NCI-H226 (cell line): ENCODE measurements around the gene ZNF516.

Source experiments
- DNase-seq: peaks from one replicate; pipeline ENCODE4 v3.0.0-alpha.2; 2015

The ZNF516 gene

DNA sequence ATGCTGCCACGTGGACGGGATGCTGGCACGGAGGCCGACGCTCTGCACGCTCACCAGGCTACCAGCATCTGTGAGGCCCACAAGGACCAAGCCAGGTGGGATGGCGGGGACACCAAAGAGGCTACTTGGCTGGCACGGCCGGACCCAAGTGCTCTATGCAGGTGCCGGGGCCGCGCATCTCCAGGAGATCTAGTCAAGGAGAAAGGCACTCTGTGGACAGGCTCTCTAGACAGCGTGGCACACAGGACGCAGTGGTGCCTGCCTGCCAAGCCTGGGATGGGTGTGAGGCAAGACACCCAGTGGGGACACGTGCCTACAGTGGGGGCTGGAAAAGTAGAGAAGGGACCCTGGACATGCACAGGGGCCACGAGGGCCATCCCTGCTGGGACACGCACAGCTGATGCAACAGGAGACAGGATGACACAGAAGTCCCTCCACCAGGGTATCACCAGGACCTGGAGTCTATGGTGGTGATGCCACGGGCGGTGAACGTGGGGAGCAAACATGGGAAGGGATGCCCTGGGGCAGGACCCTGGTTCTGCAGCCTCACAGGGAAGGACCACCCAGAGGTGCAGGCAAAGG, 28.5 kb downstream of the ZNF516 start:
- DNase-seq, result no peak

DNA sequence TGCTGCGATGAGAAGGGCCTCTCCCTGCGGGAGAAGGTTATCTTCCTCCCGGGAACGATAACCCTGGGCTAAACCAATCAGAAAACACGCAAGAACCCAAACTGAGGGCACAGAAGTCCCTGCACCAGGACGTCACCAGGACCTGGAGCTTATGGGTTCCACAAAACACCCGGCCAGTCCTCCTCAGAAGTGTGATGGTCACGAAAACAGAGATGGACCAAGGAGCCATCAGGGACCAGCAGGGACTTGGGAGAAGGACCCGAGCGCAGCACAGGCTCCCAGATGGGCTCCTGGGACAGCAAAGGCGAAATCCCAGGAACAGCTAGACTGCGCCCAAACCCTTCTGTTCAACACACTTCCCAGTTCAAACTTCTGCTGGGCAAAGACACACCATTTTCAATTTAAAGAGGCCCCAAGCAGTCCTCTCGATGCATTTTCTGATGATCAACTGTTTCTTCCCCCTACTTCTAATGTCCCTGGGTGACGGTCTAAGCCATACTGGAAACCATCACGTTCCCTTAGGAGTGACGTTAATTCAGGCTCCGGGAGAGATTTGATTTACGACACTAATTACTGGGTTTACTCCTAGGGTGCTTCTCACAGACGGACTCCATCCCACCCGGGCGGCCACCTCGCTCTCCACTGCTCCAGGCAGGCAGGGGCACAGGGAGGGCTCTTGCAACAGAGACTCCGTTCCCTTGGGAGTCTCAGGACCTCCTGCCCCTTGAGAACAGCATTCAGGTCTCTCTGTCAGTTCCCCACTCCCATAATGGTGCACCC, 29.2 kb downstream of the ZNF516 start:
- no peak for DNase-seq

DNA sequence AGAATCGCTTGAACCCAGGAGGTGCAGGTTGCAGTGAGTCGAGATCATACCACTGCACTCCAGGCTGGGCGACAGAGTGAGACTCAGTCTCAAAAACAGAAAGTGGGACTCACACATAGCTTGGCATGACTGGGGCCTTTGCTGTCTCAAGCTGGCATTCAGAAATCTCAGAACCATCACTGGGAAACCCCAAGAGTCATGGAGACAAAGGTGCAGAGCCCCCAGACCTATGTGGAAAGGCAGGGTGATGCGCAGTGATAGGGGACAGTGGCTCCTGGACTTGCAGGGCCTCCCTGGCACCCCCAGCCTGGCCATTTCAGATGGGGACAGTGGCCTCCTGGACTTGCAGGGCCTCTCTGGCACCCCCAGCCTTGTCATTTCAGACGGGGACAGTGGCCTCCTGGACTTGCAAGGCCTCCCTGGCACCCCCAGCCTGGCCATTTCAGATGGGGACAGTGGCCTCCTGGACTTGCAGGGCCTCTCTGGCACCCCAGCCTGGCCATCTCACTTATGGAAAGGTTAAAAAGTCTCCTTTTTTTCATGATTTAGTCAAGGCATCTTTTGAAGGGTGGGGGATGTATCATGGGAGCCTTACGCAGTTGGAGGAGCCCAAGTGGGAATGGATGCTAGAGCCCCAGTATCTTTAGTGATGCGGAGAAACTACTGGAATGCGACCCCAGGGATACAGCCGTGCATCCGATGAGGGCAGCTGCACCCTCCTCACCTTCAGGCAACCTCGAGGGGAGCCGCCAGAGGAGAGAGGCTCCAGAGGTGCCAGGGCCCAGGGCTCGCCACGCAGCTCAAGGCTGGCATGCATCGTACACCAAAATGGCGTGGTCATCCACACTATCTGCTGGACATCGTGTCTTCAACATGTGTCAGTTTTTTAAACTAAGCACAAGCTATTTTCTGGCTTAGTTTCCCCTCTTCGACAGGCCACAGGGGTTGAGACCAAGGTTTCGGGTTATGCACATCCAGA, 30.5 kb downstream of the ZNF516 start:
- DNase-seq, result no peak

DNA sequence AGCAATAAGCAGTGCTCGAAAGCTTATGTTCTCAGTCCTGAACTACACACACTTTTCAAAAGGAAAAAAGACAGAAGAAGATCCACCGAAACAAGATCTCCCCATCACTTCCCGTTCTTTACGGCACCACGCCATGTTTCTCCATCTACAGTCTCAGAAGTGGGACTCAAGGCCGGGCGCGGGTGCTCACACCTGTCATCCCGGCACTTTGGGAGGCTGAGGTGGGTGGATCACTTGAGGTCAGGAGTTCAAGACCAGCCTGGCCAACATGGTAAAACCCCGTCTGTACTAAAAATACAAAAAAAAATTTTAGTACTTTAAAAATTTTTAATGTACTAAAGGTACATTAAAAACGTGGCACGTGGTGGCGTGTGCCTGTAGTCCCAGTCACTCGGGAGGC, 31.2 kb downstream of the ZNF516 start:
- no peak for DNase-seq

DNA sequence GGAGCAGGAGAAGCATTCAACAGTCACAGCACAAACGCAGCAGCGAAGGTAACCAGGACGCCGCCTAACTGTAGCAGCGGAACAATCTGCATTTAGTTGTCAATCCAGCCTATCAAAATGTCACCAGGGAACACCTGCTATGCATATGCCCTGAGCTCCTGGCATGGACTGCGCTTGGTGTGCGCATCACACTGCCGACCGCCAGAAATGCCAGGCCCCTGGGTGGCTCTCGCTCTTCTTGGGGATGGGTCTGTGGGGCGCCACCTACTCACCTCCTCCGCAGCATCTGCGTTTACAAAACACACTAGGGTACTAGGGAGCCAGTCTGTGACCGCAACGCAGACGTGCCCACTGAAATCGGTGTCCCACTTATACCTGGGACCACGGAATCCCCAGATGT, 31.7 kb downstream of the ZNF516 start:
- no peak for DNase-seq

DNA sequence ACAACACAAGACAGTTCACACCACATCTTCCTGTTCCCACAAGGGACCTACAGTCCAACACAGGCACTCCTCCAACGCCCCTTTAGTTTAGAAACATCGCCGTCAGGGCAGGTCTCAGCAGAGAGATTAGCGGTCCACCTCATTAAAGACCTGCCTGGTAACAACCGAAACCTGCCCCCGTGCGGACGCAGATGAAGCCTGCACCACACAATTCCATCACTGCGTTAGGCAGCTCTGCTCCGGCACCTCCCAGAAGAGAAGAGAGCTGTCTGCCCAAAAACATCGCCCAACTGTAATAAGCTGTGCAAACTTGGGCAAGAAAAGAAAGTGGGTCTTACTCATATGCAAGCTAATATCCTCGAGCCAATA, 32.7 kb downstream of the ZNF516 start:
- DNase-seq, result no peak

DNA sequence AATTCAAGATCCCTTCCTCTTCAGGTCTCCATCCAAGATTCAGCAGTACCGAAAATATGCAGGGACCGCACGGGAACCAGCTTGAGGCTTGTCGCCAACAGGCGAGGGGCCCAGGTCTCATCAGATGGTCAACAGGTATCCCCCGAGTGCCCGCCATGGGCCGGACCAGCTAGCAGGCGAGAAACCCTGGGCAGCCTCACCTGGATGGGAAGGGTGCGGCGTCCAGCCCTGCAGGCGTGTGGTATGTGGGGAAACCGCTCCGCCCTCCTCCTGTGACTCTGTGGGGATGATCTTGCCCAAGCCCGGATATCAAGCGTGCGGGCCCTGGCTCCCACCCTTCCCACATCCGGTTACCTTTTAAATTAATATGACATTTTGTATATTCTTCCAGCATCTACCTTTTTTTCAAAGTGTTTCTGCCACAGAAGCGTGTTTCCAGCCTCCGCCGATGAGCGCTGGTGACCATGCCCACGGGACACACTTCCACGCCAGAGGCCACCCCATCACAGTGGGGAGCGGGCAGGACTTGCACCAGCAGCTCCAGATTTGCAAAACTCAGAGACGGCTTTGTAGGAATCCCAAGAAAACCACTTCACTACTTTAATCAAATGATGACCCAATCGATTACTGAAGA, 33.2 kb downstream of the ZNF516 start:
- no peak for DNase-seq

DNA sequence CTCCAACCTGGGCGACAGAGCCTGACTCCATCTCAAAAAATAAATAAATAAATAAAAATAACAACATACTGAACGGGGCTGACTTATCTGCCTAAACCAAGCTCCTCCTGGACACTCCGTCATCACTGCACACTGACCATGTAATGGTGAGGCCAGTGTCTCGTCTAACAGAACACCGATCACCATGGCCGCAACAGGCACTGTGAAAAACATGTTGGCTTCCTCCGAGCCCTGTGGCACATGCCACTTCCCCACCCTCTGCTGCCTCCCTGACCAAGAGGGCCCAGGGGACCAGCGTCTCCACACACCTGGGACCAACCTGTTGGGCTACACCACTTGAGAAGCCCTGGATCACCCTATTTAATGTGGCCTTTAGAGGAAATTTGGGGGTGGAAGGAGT, 33.9 kb downstream of the ZNF516 start:
- DNase-seq, result no peak

DNA sequence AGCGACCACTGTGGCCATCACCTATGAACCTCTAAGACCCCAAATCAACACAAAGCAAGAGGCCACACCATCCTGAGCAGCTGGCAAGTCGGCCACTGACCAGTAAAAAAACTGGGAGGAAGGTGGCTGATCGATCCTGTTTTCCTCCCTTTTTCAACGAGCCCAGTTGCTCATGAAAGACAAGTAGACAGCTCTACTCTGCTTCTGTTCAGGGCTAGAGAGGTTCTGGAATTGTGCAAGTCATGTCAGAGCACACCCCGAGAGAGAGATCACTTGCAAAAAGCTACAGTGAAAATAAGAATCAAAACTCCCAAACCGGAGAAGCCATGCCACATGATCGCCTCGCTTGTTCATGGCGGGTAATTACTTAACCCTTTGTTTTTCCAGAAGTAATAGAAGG, 34.6 kb downstream of the ZNF516 start:
- DNase-seq, result no peak

DNA sequence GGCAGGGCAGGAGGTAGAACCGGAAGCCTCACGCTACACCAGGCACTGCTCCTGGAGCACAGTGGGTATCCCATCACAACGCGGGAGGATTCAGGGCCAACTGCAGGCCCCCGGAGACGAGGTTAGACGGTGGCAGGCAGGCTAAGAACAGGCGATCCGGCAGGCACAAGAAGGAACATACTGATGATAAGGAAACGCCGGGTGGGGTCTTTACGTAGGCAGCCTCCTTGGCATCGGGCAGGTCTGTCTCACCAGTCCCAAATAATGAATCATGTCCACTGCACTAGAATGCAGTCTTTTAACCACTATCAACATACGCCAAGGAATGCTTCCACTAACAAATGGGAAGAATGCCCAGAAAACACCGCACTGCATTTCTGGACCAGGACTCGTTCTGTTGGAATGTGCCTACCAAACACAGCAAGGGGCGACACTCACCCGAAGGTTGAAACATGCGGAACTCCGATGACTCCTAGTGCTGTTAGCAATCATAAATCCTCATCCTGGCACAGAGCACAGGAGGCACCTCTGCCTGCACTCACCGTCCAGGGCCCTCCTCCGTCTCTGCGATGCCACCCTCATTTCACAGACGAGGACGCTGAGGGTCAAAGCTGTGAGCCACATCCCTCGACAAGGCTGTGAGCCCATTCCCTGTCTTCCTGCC, 35.2 kb downstream of the ZNF516 start:
- DNase-seq, result peak; percentile 96

DNA sequence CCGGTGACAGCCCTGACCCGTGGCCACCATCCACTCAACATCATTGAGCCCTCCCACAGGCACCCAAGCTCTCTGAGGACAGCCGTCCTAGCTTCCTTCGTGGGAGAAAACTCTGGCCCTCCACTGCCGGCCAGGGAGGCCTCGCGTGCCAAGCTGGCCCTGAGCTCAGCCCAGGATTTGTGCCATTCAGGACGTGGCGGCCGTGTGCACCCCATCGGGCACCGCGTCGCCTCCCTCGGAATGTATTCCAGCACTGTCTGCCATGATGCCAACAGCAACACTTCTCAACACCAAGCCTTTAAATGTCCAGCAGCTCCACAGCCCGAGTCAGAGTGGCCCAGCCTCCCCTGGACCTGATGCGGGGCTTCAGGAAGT, 35.7 kb downstream of the ZNF516 start:
- no peak for DNase-seq

DNA sequence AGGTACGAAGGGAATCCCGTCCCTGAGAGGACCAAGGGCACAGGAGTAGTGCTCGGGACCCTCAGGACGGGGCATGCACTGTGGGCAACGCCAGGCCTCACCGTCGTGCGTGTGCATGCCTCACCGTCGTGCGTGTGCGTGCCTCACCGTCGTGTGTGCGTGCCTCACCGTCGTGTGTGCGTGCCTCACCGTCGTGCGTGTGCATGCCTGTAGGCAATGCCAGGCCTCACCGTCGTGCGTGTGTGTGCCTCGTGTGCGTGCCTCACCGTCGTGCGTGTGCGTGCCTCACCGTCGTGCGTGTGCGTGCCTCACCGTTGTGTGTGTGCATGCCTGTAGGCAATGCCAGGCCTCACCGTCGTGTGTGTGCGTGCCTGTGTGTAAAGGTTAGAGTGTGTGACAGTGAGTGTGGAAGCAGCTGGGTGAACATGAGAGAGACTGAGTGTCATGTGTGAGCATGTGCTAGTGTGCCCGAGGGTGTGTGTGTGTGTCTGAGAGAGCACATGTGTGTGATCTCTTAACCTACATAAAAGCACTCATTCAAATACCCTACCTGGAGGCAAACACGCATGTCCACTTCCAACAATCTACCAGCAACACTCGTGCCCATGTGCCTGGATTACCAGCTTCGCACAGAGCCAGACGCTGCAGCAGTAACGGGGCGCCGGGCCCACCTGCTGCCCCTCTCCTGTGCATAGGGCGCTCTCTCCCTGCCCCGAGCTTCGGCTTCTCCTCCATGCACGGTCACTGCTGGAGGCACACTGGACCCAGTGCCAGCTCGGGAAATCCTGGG, 36.3 kb downstream of the ZNF516 start:
- DNase-seq, result no peak

DNA sequence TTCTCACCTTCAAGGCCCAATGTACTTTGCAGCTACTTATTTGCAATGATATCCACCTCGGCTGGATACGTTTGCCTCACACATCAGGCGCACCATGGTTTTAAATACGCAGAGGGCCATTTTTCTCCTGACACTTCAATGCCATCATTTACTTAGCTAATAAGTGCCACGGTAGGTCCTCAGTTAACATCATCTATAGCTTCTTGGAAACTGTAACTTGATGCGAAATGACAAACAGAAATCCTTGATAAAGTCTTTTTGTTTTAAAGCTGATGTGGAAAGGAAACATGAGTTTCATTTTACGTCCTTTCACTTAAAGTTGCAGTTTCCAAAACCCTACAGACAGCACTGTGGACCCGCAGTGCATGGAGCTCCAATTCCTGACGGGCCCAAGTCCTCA, 37.1 kb downstream of the ZNF516 start:
- DNase-seq, result no peak

DNA sequence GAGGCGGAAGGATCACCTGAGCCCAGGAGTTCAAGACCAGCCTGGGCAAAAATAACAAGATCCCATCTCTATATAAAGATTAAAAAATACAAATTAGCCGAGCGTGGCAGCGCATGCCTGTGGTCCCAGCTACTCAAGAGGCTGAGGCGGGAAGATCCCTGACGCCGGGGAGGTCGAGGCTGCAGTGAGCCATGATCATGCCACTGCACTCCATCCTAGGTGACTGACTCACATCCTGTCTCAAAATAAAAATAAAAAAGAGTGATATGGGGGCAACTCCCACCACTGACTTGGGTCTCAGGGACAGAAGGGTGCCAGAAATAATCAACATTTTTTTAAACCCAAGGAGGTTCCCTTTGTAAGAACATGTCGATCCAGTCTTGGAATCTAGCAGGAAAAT, 37.6 kb downstream of the ZNF516 start:
- peak; percentile 4 for DNase-seq

DNA sequence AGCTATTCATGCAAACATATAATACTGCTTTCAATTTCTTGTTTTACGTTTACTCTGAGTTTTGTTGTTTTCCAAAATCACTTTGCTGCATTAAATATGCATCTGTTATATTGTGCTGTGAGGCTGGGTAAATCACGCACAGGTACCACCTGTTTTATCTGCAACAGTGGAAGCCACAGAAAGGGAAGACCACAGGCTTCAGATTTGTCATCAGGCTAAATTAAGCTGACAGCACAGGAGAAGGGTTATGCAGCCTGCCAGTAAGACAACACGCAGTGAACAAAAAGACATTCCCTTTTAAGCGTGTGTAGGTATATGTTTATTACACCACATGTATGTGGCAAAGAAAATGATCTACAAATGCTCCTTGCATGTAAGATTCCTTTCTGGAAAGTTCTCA, 38.2 kb downstream of the ZNF516 start:
- DNase-seq, result no peak

DNA sequence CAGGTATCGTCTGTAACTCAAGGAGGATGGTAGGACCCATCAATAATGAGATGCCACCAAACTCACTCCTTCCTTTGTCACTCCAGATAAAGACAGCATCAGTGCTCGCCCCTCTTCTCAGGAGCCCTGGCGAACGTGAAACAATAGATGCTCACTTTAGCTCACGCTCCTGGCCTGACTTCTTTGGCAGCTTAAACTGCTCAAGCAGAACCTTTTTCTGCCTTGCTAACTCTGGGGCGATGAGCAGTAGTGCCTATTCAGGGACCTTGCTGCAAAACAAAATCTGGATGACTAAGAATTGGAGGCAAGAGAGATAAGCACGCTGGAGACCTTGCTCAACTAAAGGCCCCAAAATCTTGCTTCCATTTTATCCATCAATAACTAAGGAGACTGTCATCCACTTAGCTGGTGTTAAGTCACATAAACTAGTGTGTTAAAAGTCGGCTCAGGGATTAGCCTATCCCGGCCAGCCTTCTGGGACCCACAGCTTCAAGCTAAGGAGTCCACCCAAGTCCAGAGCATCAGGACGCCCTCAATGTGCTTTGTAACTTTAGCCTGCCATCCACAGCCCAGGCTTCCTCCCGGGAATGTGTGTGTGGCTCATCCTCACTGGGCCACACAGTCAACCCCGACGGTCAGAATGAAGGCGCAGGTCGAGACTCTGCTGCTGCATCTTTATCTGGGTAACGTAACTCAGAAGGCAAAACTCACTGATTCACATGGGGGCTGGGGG, 38.9 kb downstream of the ZNF516 start:
- DNase-seq, result no peak

DNA sequence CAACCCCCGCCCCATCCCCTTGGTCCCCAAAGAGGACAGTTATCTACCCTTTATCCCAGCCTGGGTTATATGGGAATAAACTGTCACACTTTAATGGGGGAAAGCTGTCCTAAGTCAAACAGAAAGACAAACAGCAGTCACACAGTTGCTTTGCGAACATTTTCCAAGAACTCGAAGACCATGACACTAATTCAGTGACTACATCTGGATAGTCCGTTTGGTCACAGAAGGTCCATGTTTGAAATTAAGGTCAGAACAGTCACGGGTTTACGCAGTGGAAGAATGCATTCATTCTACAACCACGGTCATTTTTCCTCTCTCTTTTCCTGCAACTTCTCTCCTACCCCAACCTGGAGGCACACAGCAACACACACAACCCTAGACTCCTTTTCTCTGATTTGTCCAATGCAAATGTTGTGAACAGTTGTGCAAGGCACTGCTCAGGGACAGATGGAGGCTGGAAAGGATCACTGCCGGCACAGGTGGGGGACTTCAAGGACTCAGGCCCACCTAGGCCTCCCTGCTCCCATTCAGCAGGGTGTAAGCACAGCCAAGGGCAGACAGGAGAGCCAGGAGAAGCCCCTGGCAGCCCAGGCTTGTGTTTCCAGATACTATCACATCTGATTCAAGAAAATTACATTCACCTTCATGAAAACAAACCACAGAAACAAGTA, 39.9 kb downstream of the ZNF516 start:
- DNase-seq, result no peak

DNA sequence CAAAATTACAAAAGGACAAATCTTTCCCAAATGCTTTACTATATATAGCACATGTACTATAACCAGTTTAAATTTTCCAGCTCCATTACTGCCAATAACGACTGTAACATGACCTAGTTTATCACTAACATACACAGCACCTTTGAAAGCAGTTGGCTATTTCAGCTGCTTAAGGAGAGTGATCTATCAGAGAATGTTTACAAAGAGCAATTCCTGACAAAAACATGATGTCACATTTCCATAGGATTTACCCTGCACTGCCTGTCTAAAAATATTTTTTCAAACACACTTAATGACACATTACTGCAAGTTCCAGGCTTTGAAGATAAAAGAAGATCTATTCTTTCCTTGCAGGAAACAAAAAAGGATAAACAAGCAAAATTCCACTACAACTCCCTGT, 40.6 kb downstream of the ZNF516 start:
- no peak for DNase-seq

DNA sequence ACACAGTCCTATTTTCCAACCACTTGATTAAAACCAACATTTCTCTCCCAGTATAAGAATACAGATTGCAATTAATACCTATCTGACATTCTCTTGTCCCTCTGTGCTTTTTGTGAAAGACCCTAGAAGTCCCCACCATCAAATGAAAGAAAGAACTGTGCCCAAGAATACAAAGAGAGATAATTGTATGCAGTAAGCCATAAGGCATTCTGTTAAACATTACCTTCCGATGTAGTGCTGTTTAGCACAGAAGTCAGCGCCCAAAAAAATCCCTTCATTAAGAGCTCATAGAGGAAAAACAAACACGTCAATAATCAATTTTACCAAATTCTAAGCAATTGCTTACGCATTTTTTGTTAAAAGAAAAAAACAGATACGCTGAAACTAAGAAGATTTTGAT, 41.1 kb downstream of the ZNF516 start:
- DNase-seq, result no peak

DNA sequence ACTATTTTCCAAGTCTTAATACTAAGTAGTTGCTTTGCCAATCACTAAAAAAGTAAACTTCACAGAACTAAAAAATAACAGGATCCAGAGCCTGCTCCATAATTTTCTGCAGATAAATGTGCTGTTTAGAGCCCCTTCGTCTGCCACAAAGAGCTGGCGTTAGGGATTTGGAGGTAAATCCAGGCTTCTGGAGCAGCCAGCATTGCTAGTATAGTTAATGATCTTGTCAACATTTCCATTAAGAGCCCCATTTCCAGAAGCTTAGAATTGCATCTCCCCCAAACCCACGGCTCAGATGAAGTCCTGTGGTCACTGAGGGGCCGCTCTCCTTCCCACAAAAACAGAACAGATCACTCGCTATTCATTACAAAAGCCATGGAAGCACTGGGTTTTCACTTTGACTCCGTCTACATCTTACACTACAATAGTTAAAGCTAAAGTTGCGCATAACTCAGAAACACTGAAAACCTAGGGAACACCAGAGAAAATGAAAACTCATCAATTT, 41.9 kb downstream of the ZNF516 start:
- DNase-seq, result no peak
